ENCODE data around the gene PITPNC1. TPM values are rescaled to one million over a fixed set of nuclear protein-coding genes. Genes with fewer than 3 reads are reported as not detected.
"Not testable (repeated sequence)": the region's sequence is repeated elsewhere in the genome, so short reads cannot be mapped to it uniquely, and the experiment has no call there.

The PITPNC1 gene
- polyA plus RNA-seq, 1 of the 3 experiments (the other 2 are of a cell fraction), result 18.4 TPM

GRCh38 chr17:67578679-67579405, 201.8 kb downstream of the PITPNC1 start:
- H3K79me2 ChIP-seq (ENCODE audit: insufficient read depth); H3K9ac ChIP-seq; H3K27ac ChIP-seq (ENCODE audit: low read depth in 2 of 2, low read length in 1 of 2); H3K4me3 ChIP-seq (ENCODE audit: low read depth in 2 of 2, low read length in 1 of 2); DNase-seq; H3K27me3 ChIP-seq (ENCODE audit: insufficient read depth); H4K20me1 ChIP-seq (ENCODE audit: insufficient read depth); H3K9me3 ChIP-seq; H2AFZ ChIP-seq (ENCODE audit: low read depth); H3F3A ChIP-seq (replicated peaks; ENCODE audit: insufficient read depth); H3K36me3 ChIP-seq (replicated peaks in 1 of 2; ENCODE audit: control insufficient read depth in 1 of 2, insufficient read depth in 2 of 2, low read length in 1 of 2); H3K4me2 ChIP-seq; H3K9me2 ChIP-seq; POLR2A ChIA-PET: not testable (repeated sequence)
- CTCF ChIA-PET, result interaction anchor here (1.5 to 2.1 kb wide), 2 partner anchors 16 to 104 kb away, joined by 4 to 8 read pairs; no protein-coding TSS in a partner anchor
- peaks cover 0 to 12% of the 10 kb centered on the region in 2 experiments; a peak in 1 of 4 replicates for H3K4me1 ChIP-seq (ENCODE audit: control insufficient read depth in 1 of 2, insufficient read depth in 2 of 2, low read depth in 1 of 2, low read length in 1 of 2)
- WGBS (ENCODE audit: low lambda C conversion rate), result 91% methylated on average over 9 of the region's 9 CpGs

- CTCF ChIA-PET, result interaction anchor here (1.8 to 2.2 kb wide), 2 partner anchors 195 to 204 kb away, joined by 4 to 6 read pairs; no protein-coding TSS in a partner anchor
- no peak overlapping the region for H3K27ac ChIP-seq (ENCODE audit: low read depth in 2 of 2, low read length in 1 of 2)
- H3F3A ChIP-seq (replicated peaks; ENCODE audit: insufficient read depth), result no peaks in the 10 kb centered on the region
- no peak overlapping the region for H3K4me3 ChIP-seq (ENCODE audit: low read depth in 2 of 2, low read length in 1 of 2)
- peaks cover 0 to 5% of the 10 kb centered on the region in 2 experiments; a peak in 1 of 4 replicates for H3K4me1 ChIP-seq (ENCODE audit: control insufficient read depth in 1 of 2, insufficient read depth in 2 of 2, low read depth in 1 of 2, low read length in 1 of 2)
- peaks cover 0 to 10% of the 10 kb centered on the region in 2 experiments for H3K36me3 ChIP-seq (replicated peaks in 1 of 2; ENCODE audit: control insufficient read depth in 1 of 2, insufficient read depth in 2 of 2, low read length in 1 of 2)
- H3K9ac ChIP-seq, result no peak overlapping the region
- 98% methylated on average over 6 of the region's 6 CpGs for WGBS (ENCODE audit: low lambda C conversion rate)
- TF ChIP-seq NRF1 (IDR thresholded peaks at IDR 0.05; ENCODE audit: low read depth, low read length) (no peak), ELF1 (IDR thresholded peaks at IDR 0.05) (no peak)
- H3K9me3 ChIP-seq, result no peaks in the 10 kb centered on the region
- POLR2A ChIA-PET, result no interaction called here
- no peaks in the 10 kb centered on the region for H3K27me3 ChIP-seq (ENCODE audit: insufficient read depth)
- H2AFZ ChIP-seq (ENCODE audit: low read depth), result no peak overlapping the region
- no peak overlapping the region for H3K4me2 ChIP-seq
- H4K20me1 ChIP-seq (ENCODE audit: insufficient read depth), result no peaks in the 10 kb centered on the region
- no peak for DNase-seq
- H3K79me2 ChIP-seq (ENCODE audit: insufficient read depth), result no peaks in the 10 kb centered on the region
- no peaks in the 10 kb centered on the region for H3K9me2 ChIP-seq
Measured at GRCh38 chr17:67582673-67583081, 205.6 kb downstream of the PITPNC1 start.

- DNase-seq, result no peak
- ChIA-PET CTCF (interaction anchor here (1.6 to 2.0 kb wide), 2 partner anchors 18 to 207 kb away, joined by 3 to 9 read pairs; no protein-coding TSS in a partner anchor), POLR2A (no interaction called here)
- no peak overlapping the region for H3K27ac ChIP-seq (ENCODE audit: low read depth in 2 of 2, low read length in 1 of 2)
- no peaks in the 10 kb centered on the region for H4K20me1 ChIP-seq (ENCODE audit: insufficient read depth)
- no peaks in the 10 kb centered on the region for H3F3A ChIP-seq (replicated peaks; ENCODE audit: insufficient read depth)
- H3K36me3 ChIP-seq (replicated peaks in 1 of 2; ENCODE audit: control insufficient read depth in 1 of 2, insufficient read depth in 2 of 2, low read length in 1 of 2), result no peaks in the 10 kb centered on the region
- no peaks in the 10 kb centered on the region for H3K9me3 ChIP-seq
- H3K4me2 ChIP-seq, result no peak overlapping the region
- WGBS (ENCODE audit: low lambda C conversion rate), result 99% methylated on average over 4 of the region's 4 CpGs
- no peak overlapping the region for H2AFZ ChIP-seq (ENCODE audit: low read depth)
- no peak overlapping the region for H3K9ac ChIP-seq
- H3K79me2 ChIP-seq (ENCODE audit: insufficient read depth), result no peaks in the 10 kb centered on the region
- no peak overlapping the region for H3K4me3 ChIP-seq (ENCODE audit: low read depth in 2 of 2, low read length in 1 of 2)
- no peak for TF ChIP-seq POLR2AphosphoS5 (IDR thresholded peaks at IDR 0.05; ENCODE audit: low read depth, low read length)
- TF ChIP-seq RAD21 (IDR thresholded peaks at IDR 0.05; ENCODE audit: low read length), result no peak
- no peak for TF ChIP-seq TAF1 (IDR thresholded peaks at IDR 0.05; ENCODE audit: borderline replicate concordance, low read depth, low read length)
- no peak for TF ChIP-seq NFIC (IDR thresholded peaks at IDR 0.05; ENCODE audit: borderline replicate concordance)
- no peaks in the 10 kb centered on the region for H3K9me2 ChIP-seq
- no peaks in the 10 kb centered on the region for H3K27me3 ChIP-seq (ENCODE audit: insufficient read depth)
- peaks cover 0 to 10% of the 10 kb centered on the region in 2 experiments; a peak in 1 of 4 replicates for H3K4me1 ChIP-seq (ENCODE audit: control insufficient read depth in 1 of 2, insufficient read depth in 2 of 2, low read depth in 1 of 2, low read length in 1 of 2)
Measured at GRCh38 chr17:67585077-67585602, 208.1 kb downstream of the PITPNC1 start.
